Activated naive CD8-positive, alpha-beta T cell (primary cell): Measurements from ENCODE around the gene ZNF777.

ENCODE experiments used
- H3K27ac Mint-ChIP-seq: one replicate; pipeline ENCODE4 v1.8.0; 2021; ENCODE audit warnings: mixed read lengths
- H3K27me3 Mint-ChIP-seq: one replicate; pipeline ENCODE4 v1.8.0; 2021; ENCODE audit warnings: mixed read lengths
- H3K36me3 Mint-ChIP-seq: one replicate; pipeline ENCODE4 v1.8.0; 2021; ENCODE audit warnings: mixed read lengths
- H3K4me1 Mint-ChIP-seq: one replicate; pipeline ENCODE4 v1.8.0; 2021; ENCODE audit warnings: low read depth, mixed read lengths
- H3K4me3 Mint-ChIP-seq: one replicate; pipeline ENCODE4 v1.8.0; 2021; ENCODE audit warnings: mild to moderate bottlenecking, mixed read lengths
- H3K9me3 Mint-ChIP-seq: one replicate; pipeline ENCODE4 v1.8.0; 2021; ENCODE audit warnings: low read depth, mixed read lengths

ZNF777 gene

DNA sequence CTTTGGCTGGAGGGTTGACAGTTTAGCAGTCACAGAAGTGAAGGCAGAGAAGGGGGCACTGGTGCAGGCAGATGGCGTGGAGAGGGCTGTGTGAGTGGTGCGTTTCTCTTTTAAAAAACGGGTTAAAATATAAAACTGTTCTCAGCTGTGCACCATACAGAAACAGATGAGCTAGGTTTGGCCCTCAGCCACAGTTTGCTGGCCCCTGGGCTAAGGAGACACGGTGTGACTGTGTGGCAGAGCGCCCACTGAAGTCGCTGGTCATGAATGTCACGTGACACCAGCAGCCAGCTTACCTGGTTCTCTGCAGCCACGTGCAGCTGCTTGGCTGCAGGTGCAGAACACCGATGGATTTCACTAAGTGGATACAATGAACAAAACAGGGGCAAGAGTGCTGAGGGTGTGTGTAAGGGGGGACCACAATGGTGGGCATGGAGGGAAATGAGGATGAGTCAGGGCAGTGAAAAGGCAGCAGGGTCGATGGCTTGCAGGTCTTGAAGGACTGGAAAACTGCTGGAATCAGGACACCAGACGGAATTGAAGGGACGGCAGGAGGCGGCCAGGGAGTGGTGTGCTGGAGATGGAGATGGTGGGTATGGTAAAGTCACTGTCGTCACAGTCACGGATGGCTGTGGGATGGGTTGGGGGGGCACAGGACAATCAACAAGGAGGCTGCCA, 29.4 kb upstream of the ZNF777 start:
- Mint-ChIP-seq H3K4me1 (peaks cover 12% of the 10 kb centered on the region), H3K9me3 (no peaks in the 10 kb centered on the region), H3K4me3 (no peak overlapping the region), H3K27me3 (no peaks in the 10 kb centered on the region), H3K27ac (no peak overlapping the region), H3K36me3 (peaks cover 5% of the 10 kb centered on the region)

DNA sequence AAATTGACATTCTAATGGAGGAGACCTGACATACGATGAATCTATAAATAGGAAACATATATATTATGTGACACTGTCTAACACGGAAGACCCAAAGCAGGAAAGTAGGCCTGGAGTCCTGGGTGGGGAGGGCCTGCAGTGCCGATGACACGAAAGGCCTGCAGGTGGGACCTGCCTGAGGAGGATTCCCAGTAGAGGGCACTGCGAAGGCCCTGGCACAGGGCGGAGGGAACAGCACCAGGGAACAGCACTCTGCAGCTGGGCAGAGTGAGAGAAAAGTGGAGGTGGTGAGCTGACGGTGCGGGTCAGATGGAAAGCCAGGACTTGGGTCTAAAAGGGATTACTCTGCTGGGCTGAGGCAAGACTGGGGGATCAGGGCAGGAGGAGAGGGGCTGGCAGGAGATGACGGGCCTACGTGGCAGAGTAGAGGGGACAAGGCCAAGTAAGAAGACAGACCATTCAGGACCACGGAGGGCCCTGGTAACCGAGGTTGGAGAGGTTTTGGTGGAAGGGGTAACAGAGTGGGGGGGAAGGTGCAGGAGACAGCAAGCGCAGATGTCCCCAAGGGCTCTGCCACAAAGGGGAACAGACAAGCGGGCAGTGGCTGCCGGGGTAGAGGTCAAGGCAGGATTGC, 28.6 kb upstream of the ZNF777 start:
- H3K9me3 Mint-ChIP-seq: no peaks in the 10 kb centered on the region
- H3K27me3 Mint-ChIP-seq: no peaks in the 10 kb centered on the region
- H3K4me1 Mint-ChIP-seq: peaks cover 9% of the 10 kb centered on the region
- H3K36me3 Mint-ChIP-seq: peaks cover 5% of the 10 kb centered on the region
- no peak overlapping the region for H3K4me3 Mint-ChIP-seq
- no peak overlapping the region for H3K27ac Mint-ChIP-seq

DNA sequence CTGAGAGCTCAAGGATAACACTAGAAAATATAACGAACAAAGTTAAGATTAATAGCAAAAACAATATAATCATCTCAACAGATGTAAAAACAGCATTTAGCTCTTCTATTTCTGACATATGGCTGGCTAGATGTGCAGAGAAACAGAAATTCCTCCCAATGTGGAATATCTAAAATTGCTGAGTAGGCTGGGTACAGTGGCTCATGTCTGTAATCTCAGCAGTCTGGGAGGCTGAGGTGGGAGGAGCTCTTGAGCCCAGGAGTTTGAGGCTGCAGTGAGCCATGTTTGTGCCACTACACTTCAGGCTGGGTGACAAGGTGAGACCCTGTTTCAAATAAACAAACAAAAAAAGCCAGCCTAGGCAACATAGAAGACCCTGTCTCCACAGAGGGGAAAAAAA, 18.7 kb upstream of the ZNF777 start:
- Mint-ChIP-seq H3K9me3 (peaks cover 8% of the 10 kb centered on the region), H3K4me3 (no peak overlapping the region), H3K36me3 (peaks cover 24% of the 10 kb centered on the region), H3K4me1 (no peaks in the 10 kb centered on the region), H3K27ac (no peak overlapping the region), H3K27me3 (no peaks in the 10 kb centered on the region)

DNA sequence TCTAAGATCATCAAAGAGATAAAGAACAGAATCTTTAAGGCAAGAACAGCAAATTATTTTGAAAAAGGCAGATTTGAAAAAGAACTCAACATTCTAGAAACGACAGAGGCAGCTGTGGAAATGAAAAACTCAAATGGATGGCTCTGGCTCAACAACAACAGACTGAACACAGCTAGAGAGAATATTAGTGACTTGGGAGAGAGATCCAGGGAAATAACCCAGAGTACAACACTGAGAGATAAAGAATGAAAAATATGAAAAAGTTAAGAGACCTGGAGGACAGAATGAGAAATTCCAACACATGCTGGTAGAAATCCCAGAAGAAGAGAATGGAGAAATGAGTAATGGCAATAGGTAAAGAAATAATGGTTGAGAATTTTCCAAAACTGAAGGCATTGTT, 17.9 kb upstream of the ZNF777 start:
- H3K27ac Mint-ChIP-seq: no peak overlapping the region
- peaks cover 21% of the 10 kb centered on the region for H3K36me3 Mint-ChIP-seq
- H3K4me1 Mint-ChIP-seq: no peaks in the 10 kb centered on the region
- H3K4me3 Mint-ChIP-seq: no peak overlapping the region
- no peaks in the 10 kb centered on the region for H3K27me3 Mint-ChIP-seq
- peaks cover 8% of the 10 kb centered on the region for H3K9me3 Mint-ChIP-seq

DNA sequence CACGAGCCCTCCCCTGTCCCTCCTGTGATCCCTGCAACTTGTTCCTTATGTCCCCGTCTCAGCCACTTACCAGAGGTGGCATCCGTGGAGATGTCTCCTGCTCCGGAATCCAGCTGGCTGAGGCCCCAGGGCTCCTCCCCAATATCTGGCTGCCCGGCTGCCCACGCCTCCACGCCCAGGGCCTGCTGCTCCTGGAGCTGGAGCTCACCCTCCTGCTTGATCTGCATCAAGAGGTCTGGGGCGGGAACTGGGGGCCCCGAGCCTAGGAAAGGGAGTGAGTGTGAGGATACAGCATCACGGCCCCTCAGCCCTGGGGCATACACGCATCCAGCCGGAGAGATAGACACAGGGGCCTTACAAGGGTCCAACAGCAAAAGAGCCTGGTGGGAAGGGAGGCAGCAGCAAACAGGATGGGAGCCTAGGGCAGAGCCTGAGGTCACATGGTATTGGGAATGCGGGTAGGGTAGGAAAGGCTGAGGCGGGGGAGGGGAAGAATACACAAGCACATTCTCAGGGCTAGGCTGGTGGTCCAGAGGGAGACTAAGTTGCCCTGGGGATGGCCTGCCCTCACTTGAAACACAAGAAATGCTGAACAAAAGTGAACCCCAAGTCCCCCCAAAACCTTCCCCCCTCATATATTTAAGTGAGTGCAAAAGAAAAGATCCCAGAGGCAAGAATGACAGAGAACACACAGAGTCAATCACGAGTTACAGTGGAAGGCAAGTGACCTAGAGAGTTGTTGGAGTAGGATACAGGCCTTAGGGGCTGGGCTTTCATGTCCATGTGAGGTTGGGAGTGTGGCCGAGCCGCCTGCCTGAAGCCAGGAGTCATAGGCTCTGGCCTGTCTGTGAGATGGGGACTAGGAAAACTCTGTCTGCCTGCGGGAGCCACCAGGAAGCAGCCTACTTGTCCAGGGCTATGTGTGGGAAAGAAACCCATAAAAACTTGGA, 16.9 kb upstream of the ZNF777 start:
- Mint-ChIP-seq H3K27me3 (no peaks in the 10 kb centered on the region), H3K9me3 (peaks cover 8% of the 10 kb centered on the region), H3K4me1 (no peaks in the 10 kb centered on the region), H3K27ac (no peak overlapping the region), H3K36me3 (peaks cover 21% of the 10 kb centered on the region), H3K4me3 (no peak overlapping the region)

DNA sequence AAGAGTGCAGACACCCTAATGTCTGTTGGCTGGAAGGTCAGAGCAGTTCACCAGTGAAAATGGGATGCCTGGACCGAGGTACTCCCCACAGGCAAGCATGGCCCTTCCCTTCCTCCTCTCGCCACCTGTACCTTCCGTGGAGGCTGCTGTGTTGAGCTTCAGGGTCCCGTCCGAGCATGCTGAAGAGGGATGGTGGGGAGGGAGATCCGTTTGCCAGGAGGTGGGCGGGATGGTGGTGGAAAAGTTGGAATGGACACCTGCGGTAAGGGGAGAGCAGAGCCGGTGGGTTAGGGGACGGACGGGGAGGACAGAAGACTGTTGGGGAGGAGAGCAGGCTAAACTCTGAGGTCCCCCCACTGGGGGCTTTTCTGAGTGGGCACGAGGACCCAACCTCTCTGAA, 15.9 kb upstream of the ZNF777 start:
- Mint-ChIP-seq H3K4me1 (no peaks in the 10 kb centered on the region), H3K27me3 (no peaks in the 10 kb centered on the region), H3K27ac (no peak overlapping the region), H3K36me3 (peaks cover 21% of the 10 kb centered on the region), H3K4me3 (no peak overlapping the region), H3K9me3 (peaks cover 8% of the 10 kb centered on the region)

DNA sequence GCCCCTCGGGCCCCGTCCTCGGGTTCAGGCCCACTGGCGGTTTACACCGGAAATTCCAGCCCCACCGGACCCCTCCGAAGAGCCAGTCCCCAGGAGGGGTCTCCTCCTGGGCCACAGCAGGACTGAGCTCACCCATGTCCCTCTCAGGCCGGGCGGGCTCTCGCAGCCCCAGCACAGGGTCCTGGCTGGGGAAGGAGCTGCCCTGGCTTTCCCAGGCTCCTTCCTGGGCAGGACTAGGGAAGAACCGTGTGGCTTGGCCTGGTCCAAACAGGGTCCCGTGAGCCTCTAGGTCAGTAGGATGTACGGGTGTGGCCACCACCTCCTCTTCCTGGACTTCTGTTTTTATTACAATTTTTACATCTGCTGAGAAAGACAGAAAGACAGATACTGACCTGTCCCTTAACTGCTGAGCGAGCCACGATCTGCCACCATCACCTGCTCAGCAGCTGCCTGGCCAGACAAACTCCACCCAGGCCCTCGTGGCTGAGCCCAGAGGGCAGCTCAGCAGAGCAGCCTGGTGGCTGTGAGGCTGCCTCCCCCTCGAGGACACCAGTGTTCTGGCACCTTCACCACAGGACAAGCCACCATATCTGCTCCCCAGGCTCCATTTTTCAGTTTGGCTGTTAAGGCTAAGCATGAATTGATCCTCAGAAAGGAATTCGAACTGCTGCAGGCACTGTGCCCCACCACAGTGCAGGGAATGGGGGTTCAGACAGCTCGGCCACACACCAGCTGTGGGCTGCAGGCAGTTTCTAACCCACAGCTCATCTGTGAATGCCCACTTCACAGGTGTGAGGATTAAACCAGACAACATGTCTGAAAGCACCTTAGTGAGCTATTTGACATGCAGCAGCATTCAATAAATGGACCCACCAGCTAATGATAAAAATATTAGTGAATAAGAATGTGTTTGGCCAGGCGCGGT, 14.5 kb upstream of the ZNF777 start:
- H3K4me3 Mint-ChIP-seq: no peak overlapping the region
- peaks cover 8% of the 10 kb centered on the region for H3K9me3 Mint-ChIP-seq
- no peak overlapping the region for H3K27ac Mint-ChIP-seq
- H3K27me3 Mint-ChIP-seq: no peaks in the 10 kb centered on the region
- peaks cover 24% of the 10 kb centered on the region for H3K36me3 Mint-ChIP-seq
- H3K4me1 Mint-ChIP-seq: no peaks in the 10 kb centered on the region

DNA sequence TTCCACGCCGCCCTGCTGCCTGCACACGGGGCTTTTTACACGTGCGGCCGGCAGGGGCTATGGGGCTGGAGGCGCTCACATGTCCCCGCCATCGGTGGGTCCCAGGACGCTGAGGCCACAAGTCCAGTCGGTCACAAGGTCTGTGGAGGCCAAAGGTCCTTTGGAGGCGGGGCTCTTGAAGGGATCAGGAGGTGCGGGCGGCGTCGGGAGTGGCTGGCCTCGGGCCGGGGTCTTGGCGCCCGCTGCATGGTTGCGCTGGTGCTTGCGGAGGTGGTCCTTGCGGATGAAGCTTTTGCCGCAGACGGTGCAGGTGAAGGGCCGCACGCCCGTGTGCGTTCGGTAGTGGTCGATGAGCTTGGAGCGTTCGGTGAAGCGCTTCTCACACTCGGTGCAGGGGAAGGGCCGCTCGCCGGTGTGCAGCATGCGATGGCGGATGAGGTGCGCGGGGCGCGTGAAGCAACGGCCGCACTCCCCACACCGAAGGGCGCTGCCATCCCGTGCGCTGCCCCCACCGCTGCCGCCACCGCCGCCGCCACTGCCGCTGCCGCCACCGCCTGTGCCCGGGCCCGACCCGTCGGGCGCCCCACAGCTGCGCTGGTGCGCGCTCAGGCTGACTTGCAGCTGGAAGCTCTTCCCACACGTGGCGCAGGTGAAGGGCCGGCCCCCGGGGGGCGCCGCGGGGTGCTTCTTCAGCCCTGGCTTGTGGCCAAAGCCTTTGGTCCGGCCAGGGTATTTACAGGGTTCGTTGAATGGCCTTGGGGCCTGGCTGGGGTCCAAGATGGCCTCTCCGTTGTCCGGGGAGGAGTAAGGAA, 13.7 kb upstream of the ZNF777 start:
- H3K27ac Mint-ChIP-seq: no peak overlapping the region
- no peak overlapping the region for H3K4me3 Mint-ChIP-seq
- H3K36me3 Mint-ChIP-seq: peaks cover 22% of the 10 kb centered on the region
- peaks cover 8% of the 10 kb centered on the region for H3K9me3 Mint-ChIP-seq
- H3K27me3 Mint-ChIP-seq: no peaks in the 10 kb centered on the region
- no peaks in the 10 kb centered on the region for H3K4me1 Mint-ChIP-seq

DNA sequence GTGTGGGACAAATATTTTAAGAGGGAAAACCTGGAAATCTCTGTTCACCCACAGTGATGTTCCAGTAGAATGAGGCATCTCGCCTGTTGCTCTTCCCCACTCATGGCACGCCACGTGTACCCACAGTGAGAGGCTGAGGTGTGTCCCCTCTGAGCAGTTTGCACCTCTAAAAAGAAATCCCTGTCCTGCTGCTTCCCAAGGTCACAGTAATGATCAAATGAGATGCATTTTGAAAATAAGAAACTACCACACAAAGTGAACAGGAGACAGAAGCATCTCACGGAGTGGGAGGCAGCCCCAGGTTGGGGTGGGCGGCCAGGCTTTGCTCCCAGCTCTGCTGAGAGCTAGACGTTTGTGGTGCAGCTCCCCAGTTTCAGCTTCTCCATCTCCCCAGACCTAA, 12.4 kb upstream of the ZNF777 start:
- Mint-ChIP-seq H3K4me1 (no peaks in the 10 kb centered on the region), H3K27me3 (no peaks in the 10 kb centered on the region), H3K9me3 (no peaks in the 10 kb centered on the region), H3K36me3 (peaks cover 12% of the 10 kb centered on the region), H3K4me3 (no peak overlapping the region), H3K27ac (no peak overlapping the region)

DNA sequence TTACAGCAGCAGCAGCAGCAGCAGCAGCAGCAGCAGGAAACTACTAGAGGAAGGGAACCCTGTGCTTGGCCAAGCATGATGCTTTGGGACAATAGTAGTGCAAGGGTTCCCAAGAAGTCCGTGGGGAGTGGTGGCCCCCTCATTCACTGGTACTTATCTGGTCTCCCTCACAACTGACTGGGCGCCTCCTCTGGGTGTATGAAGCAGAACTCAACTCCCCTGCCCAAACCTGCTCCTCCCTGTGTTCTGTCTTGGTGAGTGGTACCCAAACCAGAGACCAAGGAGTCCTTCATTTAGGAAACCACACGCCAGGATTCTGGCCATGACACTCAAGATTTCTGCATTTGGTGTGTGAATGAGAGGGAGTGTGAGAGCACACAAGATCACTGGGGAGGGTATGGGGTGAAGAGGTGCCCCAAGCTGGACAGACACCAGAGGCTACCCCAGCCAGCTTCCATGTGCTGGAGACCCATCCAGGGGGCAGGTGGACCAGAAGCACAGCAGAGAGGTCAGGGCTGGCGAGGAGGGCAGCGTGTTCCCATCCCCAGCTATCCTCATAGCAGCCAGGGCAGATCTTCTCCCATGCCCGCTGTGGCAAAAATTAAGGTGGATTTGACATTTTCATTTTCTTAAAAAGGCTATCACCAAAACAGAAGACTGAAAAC, 10.6 kb upstream of the ZNF777 start:
- Mint-ChIP-seq H3K4me3 (no peak overlapping the region), H3K9me3 (no peaks in the 10 kb centered on the region), H3K4me1 (no peaks in the 10 kb centered on the region), H3K27me3 (no peaks in the 10 kb centered on the region), H3K36me3 (peaks cover 8% of the 10 kb centered on the region), H3K27ac (no peak overlapping the region)

DNA sequence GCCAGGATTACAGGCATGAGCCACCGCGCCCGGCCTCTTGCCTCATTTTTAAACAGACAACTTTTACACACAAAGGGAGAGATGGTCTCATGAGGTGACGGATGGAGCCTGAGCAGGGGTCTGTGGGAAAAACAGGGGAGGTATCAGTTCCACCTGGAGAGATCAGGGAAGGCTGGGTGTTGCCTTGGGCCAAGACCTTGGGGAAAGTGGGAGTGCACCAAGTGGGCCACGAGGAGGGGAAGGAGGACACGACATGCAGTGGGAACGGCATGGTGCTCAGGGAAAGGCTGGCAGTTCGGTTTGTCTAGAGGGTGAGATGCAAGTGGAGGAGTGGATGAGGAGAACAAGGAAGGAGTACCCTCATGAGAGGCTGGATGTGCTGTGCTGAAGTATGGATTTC, 8.9 kb upstream of the ZNF777 start:
- H3K27ac Mint-ChIP-seq: no peak overlapping the region
- peaks cover 3% of the 10 kb centered on the region for H3K36me3 Mint-ChIP-seq
- H3K9me3 Mint-ChIP-seq: no peaks in the 10 kb centered on the region
- no peaks in the 10 kb centered on the region for H3K27me3 Mint-ChIP-seq
- H3K4me3 Mint-ChIP-seq: no peak overlapping the region
- no peaks in the 10 kb centered on the region for H3K4me1 Mint-ChIP-seq

DNA sequence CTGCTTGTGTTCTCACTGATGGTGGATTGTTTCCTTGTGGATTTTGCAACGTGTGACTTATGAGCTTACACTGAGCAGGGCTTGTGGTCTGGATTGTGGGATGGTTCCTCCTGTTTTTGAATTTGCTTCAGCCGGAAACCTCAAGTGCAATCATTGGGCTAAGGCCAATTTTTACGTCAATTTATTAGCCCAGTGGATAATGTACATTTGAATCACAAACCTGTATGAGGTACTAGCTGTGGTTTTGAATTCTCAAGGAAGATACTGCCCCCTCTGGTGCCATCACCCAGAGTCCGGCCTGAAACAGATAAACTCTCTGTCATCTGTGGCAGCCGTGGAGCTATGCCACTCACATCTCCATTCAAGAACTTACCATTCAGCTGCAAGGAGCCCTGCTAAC, 7.3 kb upstream of the ZNF777 start:
- Mint-ChIP-seq H3K27me3 (no peaks in the 10 kb centered on the region), H3K36me3 (peaks cover 3% of the 10 kb centered on the region), H3K27ac (no peak overlapping the region), H3K9me3 (no peaks in the 10 kb centered on the region), H3K4me3 (no peak overlapping the region), H3K4me1 (no peaks in the 10 kb centered on the region)

DNA sequence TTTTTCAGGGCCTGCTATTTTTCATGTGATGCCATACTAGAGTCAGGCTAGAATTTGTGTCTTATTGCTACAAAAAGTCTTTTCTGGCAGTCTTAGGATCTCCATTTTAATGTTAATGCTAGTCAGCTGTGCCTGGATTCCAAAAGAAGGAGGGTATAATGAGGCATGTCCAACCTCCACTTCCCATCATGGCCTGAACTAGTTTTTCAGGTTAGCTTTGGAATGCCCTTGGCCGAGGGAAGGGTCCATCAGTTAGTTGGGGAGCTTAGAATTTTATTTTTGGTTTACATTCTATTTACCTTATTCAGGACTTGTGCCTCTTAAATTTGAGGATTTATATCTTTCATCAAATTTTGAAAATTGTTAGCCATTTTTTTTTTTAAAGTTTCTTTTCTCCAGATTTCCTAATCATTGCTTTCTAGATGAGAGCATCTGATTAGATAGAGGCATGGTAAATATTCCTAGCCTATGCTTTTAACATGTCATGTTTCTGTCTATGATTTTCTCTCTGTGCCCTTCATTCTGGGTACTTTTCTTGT, 6.5 kb upstream of the ZNF777 start:
- H3K36me3 Mint-ChIP-seq: peaks cover 3% of the 10 kb centered on the region

More for the DNA sequence above, 6.5 kb upstream of the ZNF777 start:
- Mint-ChIP-seq H3K27ac (no peak overlapping the region), H3K9me3 (no peaks in the 10 kb centered on the region), H3K4me1 (no peaks in the 10 kb centered on the region), H3K4me3 (no peak overlapping the region), H3K27me3 (no peaks in the 10 kb centered on the region)
